Heart right ventricle (tissue), 16 donors: ENCODE data around the gene ZC3H11A. TPM values are rescaled to one million over a fixed set of nuclear protein-coding genes. Genes with fewer than 3 reads are reported as not detected.

Experiments
- ATAC-seq, 8 donors: fragments of 200-7000 bp; cut with Tn5 transposase; one replicate each; pipeline ENCODE4 v1.9.1; 2020; ENCODE audit warnings: mild to moderate bottlenecking in 8 of 8, moderate library complexity in 8 of 8, moderate number of reproducible peaks in 1 of 8
- DNase-seq, 2 donors: peaks; one replicate each; pipeline ENCODE4 v3.0.0-alpha.2; 2020
- H3K27ac ChIP-seq, 10 donors: fragments of 200-600 bp; sonication (generic) in 2 of 10; one replicate each; pipeline versions ENCODE4 v1.5.0 to v1.8.0; 2020 to 2022; ENCODE audit warnings: mild to moderate bottlenecking in 3 of 10
- H3K27me3 ChIP-seq, 7 donors: fragments of 200-600 bp; one replicate each; pipeline ENCODE4 v1.8.0; 2021 to 2022; ENCODE audit warnings: mild to moderate bottlenecking in 2 of 7
- H3K36me3 ChIP-seq, 9 donors: fragments of 200-600 bp; sonication (generic) in 1 of 9; one replicate each; pipeline versions ENCODE4 v1.5.0 to v1.8.0; 2020 to 2022; ENCODE audit warnings: mild to moderate bottlenecking in 2 of 9
- H3K4me1 ChIP-seq, 9 donors: fragments of 200-600 bp; sonication (generic) in 1 of 9; one replicate each; pipeline versions ENCODE4 v1.5.0 to v1.8.0; 2020 to 2022; ENCODE audit warnings: mild to moderate bottlenecking in 4 of 9
- H3K4me3 ChIP-seq, 10 donors: fragments of 200-600 bp; sonication (generic) in 2 of 10; one replicate each; pipeline versions ENCODE4 v1.5.0 to v1.8.0; 2020 to 2022; ENCODE audit warnings: mild to moderate bottlenecking in 7 of 10, moderate library complexity in 2 of 10
- H3K9me3 ChIP-seq, 11 donors: fragments of 200-600 bp in 10 of 11; sonication (generic) in 2 of 11; one replicate each; pipeline versions ENCODE4 v1.5.0 to v1.8.0; 2013 to 2022; ENCODE audit warnings: mild to moderate bottlenecking in 2 of 11, control low read depth in 1 of 11, moderate library complexity in 1 of 11
- CTCF ChIP-seq, 9 donors: fragments of 200-600 bp; sonication (generic) in 2 of 9; IDR thresholded peaks; one replicate each; pipeline versions ENCODE4 v1.5.0 to v1.8.0; 2021 to 2022; ENCODE audit warnings: antibody characterized with exemption in 9 of 9, mild to moderate bottlenecking in 5 of 9, moderate library complexity in 1 of 9
- WGBS, 2 donors: extraction: QIAGEN DNeasy Blood & Tissue Kit; methylation state at CpG; one replicate each; pipeline ENCODE4 v1.1.7; 2013; ENCODE audit warnings: inconsistent platforms in 1 of 2; 5-methylcytosine and 5-hydroxymethylcytosine counted together
- intact Hi-C, 10 donors: fragments of 100-400 bp; cut with DNase I; formaldehyde crosslinking; loops; one replicate each; pipeline versions ENCODE4 v1.11.1 to v1.14.2; 2022
- polyA plus RNA-seq, 2 donors: library from polyadenylated mRNA; stranded (reverse); fragments of 200-250 nt; gene quantifications; one replicate each; pipeline ENCODE4 v1.2.3, GENCODE V29; 2013
- total RNA-seq, 10 donors: library from RNA; stranded (reverse); fragmentation: NEBNext Ultra II Directional in 3 of 10; extraction: Animal tissue kit (Norgen Biotek cat#: 25700) in 3 of 10; gene quantifications; one replicate each; pipeline versions ENCODE4 v1.2.1 to v1.2.4, GENCODE V29; 2021 to 2023
- donor health status: Arrhythmogenic right ventricular cardiomyopathy.
- donor health status: ischemic (EF 13 %, LVEDD 7.1; RV severe dilation, severe dysfunction).
- donor health status: healthy with polysubstance abuse.
- donor health status: DM: no; HTN: yes; CAD: no.
- donor health status: DM: no; HTN: no; CAD: no.
- donor health status: ischemic (EF 25% LVEDD 6.9; RV normal size, moderate dysfunction).
- donor health status: ischemic (EF 25% LVEDD 5.7; RV mildly dilated, moderate dysfunction).
- donor health status: healthy.
- donor health status: DM: yes; HTN: yes; CAD: no.
- donor health status: Ischemic cardiomyopathy.
- donor health status: ischemic (EF 35%, LVEDD 5.7; RV mildly dilated, moderate dysfunction).
- donor health status: nonischemic (EF 11% LVEDD 7.7; RV severe dilation, severe dysfunction).
- donor health status: DM: yes; HTN: yes; CAD: no.
- donor health status: PGD.
- donor health status: ischemic (EF 29% LVEDD 5.4; RV normal size, mild dysfunction).
- donor health status: nonischemic (EF 23%, LVEDD 6.1; RV moderate dilation, normal function).

Gene ZC3H11A
- total and polyA plus RNA-seq, 12 donors = 25.3 to 63.8 (median 41.9) TPM

- Histone ChIP-seq H3K27ac (no peak overlapping the region), H3K4me3 (no peak overlapping the region), H3K27me3 (no peaks in the 10 kb centered on the region), H3K36me3 (peaks cover 0 to 95% (median 35%) of the 10 kb centered on the region in 9 donors), H3K4me1 (peaks cover 0 to 5% (median 0%) of the 10 kb centered on the region in 9 donors), H3K9me3 (no peaks in the 10 kb centered on the region)
- no peak for TF ChIP-seq CTCF (IDR thresholded peaks at IDR 0.05)
- no peak for ATAC-seq
- intact Hi-C loops = no loop called here
- no peak for DNase-seq
- WGBS, 2 donors = 98% methylated on average over 2 of the region's 2 CpGs
Observed at GRCh38 chr1:203813581-203814341, 18.3 kb downstream of the ZC3H11A start.

GRCh38 chr1:203818399-203818798, 23.0 kb downstream of the ZC3H11A start:
- Histone ChIP-seq H3K36me3 (peaks cover 0 to 100% (median 71%) of the 10 kb centered on the region in 9 donors), H3K4me3 (no peak overlapping the region), H3K4me1 (peaks cover 0 to 8% (median 0%) of the 10 kb centered on the region in 9 donors), H3K9me3 (no peaks in the 10 kb centered on the region), H3K27me3 (no peaks in the 10 kb centered on the region), H3K27ac (no peak overlapping the region)
- ATAC-seq = no peak
- no peak for DNase-seq
- intact Hi-C loops = no loop called here
- TF ChIP-seq CTCF (IDR thresholded peaks at IDR 0.05) = no peak
- 88 to 93% methylated on average over 6 of the region's 6 CpGs for WGBS, 2 donors

GRCh38 chr1:203823306-203823705, 27.9 kb downstream of the ZC3H11A start:
- Histone ChIP-seq H3K27me3 (no peaks in the 10 kb centered on the region), H3K9me3 (no peaks in the 10 kb centered on the region), H3K36me3 (peaks cover 0 to 100% (median 64%) of the 10 kb centered on the region in 9 donors), H3K27ac (no peak overlapping the region), H3K4me3 (no peak overlapping the region), H3K4me1 (peaks cover 0 to 12% (median 0%) of the 10 kb centered on the region in 9 donors)
- intact Hi-C loops = no loop called here
- 81 to 96% methylated on average over 1 of the region's 1 CpG for WGBS, 2 donors
- TF ChIP-seq CTCF (IDR thresholded peaks at IDR 0.05) = no peak
- DNase-seq (no peak), ATAC-seq (no peak)

- Histone ChIP-seq H3K4me3 (no peak overlapping the region), H3K4me1 (peaks cover 0 to 22% (median 0%) of the 10 kb centered on the region in 9 donors), H3K27me3 (no peaks in the 10 kb centered on the region), H3K27ac (no peak overlapping the region), H3K9me3 (no peaks in the 10 kb centered on the region), H3K36me3 (peaks cover 0 to 100% (median 63%) of the 10 kb centered on the region in 9 donors)
- DNase-seq (no peak), ATAC-seq (no peak)
- 89 to 92% methylated on average over 2 of the region's 2 CpGs for WGBS, 2 donors
- TF ChIP-seq CTCF (IDR thresholded peaks at IDR 0.05) = no peak
- intact Hi-C loops = no loop called here
Observed at GRCh38 chr1:203826175-203826574, 30.8 kb downstream of the ZC3H11A start.
